Stomach (tissue), 9 donors: ENCODE data around the gene HS6ST3. TPM values are rescaled to one million over a fixed set of nuclear protein-coding genes. Genes with fewer than 3 reads are reported as not detected.
"Not testable (repeated sequence)": the region's sequence is repeated elsewhere in the genome, so short reads cannot be mapped to it uniquely, and the experiment has no call there.

Experiments used
- DNase-seq, 2 donors: peaks; one replicate each; pipeline versions ENCODE4 v3.0.0 to v3.0.0-alpha.2; 2013 to 2019
- H3K27ac ChIP-seq, 5 donors: fragments of 200-600 bp in 4 of 5; sonication (generic) in 4 of 5; one replicate each; pipeline ENCODE4 v1.5.1; 2013 to 2019; ENCODE audit warnings: mild to moderate bottlenecking in 1 of 5, moderate library complexity in 1 of 5
- H3K27me3 ChIP-seq, 3 donors: fragments of 200-600 bp; sonication (generic); one replicate each; pipeline ENCODE4 v1.5.1; 2017 to 2019; ENCODE audit warnings: mixed run types in 1 of 3
- H3K36me3 ChIP-seq, 4 donors: fragments of 200-600 bp; sonication (generic); 1 replicate in 3 of 4; 2 replicates in 1 of 4; pipeline ENCODE4 v1.5.1; 2016 to 2019
- H3K4me1 ChIP-seq, 4 donors: fragments of 200-600 bp; sonication (generic); one replicate each; pipeline ENCODE4 v1.5.1; 2016 to 2019
- H3K4me3 ChIP-seq, 4 donors: fragments of 200-600 bp; sonication (generic) in 3 of 4; one replicate each; pipeline ENCODE4 v1.5.1; 2016 to 2019; ENCODE audit warnings: mild to moderate bottlenecking in 1 of 4
- H3K9me3 ChIP-seq, 4 donors: fragments of 200-600 bp; sonication (generic); one replicate each; pipeline ENCODE4 v1.5.1; 2016 to 2019
- CTCF ChIP-seq, 7 experiments: fragments of 450-650 bp in 4 of 7; fragments of 200-600 bp in 3 of 7; sonication (generic) in 3 of 7; IDR thresholded peaks; one replicate each; pipeline ENCODE4 v1.5.1; 2016 to 2019; ENCODE audit warnings: antibody characterized with exemption in 7 of 7, control low read depth in 2 of 7, mild to moderate bottlenecking in 1 of 7
- EP300 ChIP-seq: sonication (generic); formaldehyde crosslinking; IDR thresholded peaks from one replicate; pipeline ENCODE4 v1.6.1; 2017; ENCODE audit warnings: antibody characterized with exemption
- POLR2A ChIP-seq, 4 donors: fragments of 450-650 bp; IDR thresholded peaks; one replicate each; pipeline ENCODE4 v1.6.1; 2016; ENCODE audit warnings: antibody characterized with exemption in 4 of 4, control low read depth in 2 of 4, mild to moderate bottlenecking in 1 of 4, moderate library complexity in 1 of 4
- POLR2AphosphoS5 ChIP-seq, 3 donors: sonication (generic); formaldehyde crosslinking; IDR thresholded peaks; one replicate each; pipeline ENCODE4 v1.6.1; 2016; ENCODE audit warnings: antibody characterized with exemption in 3 of 3
- WGBS, 5 donors: extraction: QIAGEN DNeasy Blood & Tissue Kit in 3 of 5; methylation state at CpG; one replicate each; pipeline versions ENCODE4 v1.1.5 to v1.1.7; 2013 to 2018; 5-methylcytosine and 5-hydroxymethylcytosine counted together
- intact Hi-C: fragments of 100-400 bp; cut with DNase I; formaldehyde crosslinking; loops from one replicate; pipeline ENCODE4 v1.15.1; 2023; ENCODE audit warnings: low total_unique reads
- polyA plus RNA-seq, 3 donors: library from polyadenylated mRNA; stranded (reverse); fragments of 200-250 nt; gene quantifications; one replicate each; pipeline ENCODE4 v1.2.3, GENCODE V29; 2013
- total RNA-seq, 5 donors: library from RNA; depleted of rRNA; stranded (reverse); fragments of >200 nt; gene quantifications; one replicate each; pipeline versions ENCODE4 v1.1.0 to v1.2.3, GENCODE V29; 2014 to 2016
- donor health status: healthy with polysubstance abuse.
- donor health status: Bipolar disorder and iron deficiency.
- donor health status: healthy.

Gene HS6ST3
- total and polyA plus RNA-seq, 8 donors = 0.15 to 4.0 (median 0.75) TPM; not detected in 1

- Histone ChIP-seq H3K27ac (no peak overlapping the region), H3K9me3 (no peaks in the 10 kb centered on the region), H3K4me3 (no peak overlapping the region), H3K36me3 (no peaks in the 10 kb centered on the region), H3K4me1 (no peaks in the 10 kb centered on the region), H3K27me3 (no peaks in the 10 kb centered on the region)
- intact Hi-C loops = no loop called here
- TF ChIP-seq EP300 = no peak
- TF ChIP-seq POLR2A (IDR thresholded peaks at IDR 0.05) = no peak
- TF ChIP-seq CTCF (IDR thresholded peaks at IDR 0.05) = no peak
- no peak for TF ChIP-seq POLR2AphosphoS5 (IDR thresholded peaks at IDR 0.05)
- WGBS, 5 donors = 80 to 97% (median 91%) methylated on average over 6 of the region's 6 CpGs
- no peak for DNase-seq
Observed at GRCh38 chr13:96768524-96768923, 678.6 kb downstream of the HS6ST3 start.

GRCh38 chr13:96769874-96770273 is 680.0 kb downstream of the HS6ST3 start:
- Histone ChIP-seq H3K27ac (no peak overlapping the region), H3K36me3 (no peaks in the 10 kb centered on the region), H3K27me3 (no peaks in the 10 kb centered on the region), H3K4me3 (no peak overlapping the region), H3K9me3 (no peaks in the 10 kb centered on the region), H3K4me1 (no peaks in the 10 kb centered on the region)
- 17 to 32% (median 25%) methylated on average over 1 of the region's 1 CpG for WGBS, 5 donors
- TF ChIP-seq POLR2AphosphoS5 (IDR thresholded peaks at IDR 0.05) (no peak), CTCF (IDR thresholded peaks at IDR 0.05) (no peak), POLR2A (IDR thresholded peaks at IDR 0.05) (no peak), EP300 (no peak)
- DNase-seq = peak in 1 of 2 donors; percentile 20
- intact Hi-C loops = no loop called here

- H3K4me3 ChIP-seq = no peak overlapping the region
- H3K4me1 ChIP-seq = no peaks in the 10 kb centered on the region
- DNase-seq = peak in 1 of 2 donors; percentile 20
- H3K27ac ChIP-seq = no peak overlapping the region
- 59 to 71% (median 69%) methylated on average over 6 of the region's 6 CpGs for WGBS, 5 donors
- no peaks in the 10 kb centered on the region for H3K36me3 ChIP-seq
- TF ChIP-seq CTCF (IDR thresholded peaks at IDR 0.05) (no peak), EP300 (no peak), POLR2AphosphoS5 (IDR thresholded peaks at IDR 0.05) (no peak), POLR2A (IDR thresholded peaks at IDR 0.05) (no peak)
- H3K27me3 ChIP-seq = no peaks in the 10 kb centered on the region
- H3K9me3 ChIP-seq = no peaks in the 10 kb centered on the region
- intact Hi-C loops = no loop called here
Observed at GRCh38 chr13:96771486-96772367, 681.8 kb downstream of the HS6ST3 start.

GRCh38 chr13:96772426-96772825 is 682.5 kb downstream of the HS6ST3 start:
- no peaks in the 10 kb centered on the region for H3K36me3 ChIP-seq
- intact Hi-C loops = no loop called here
- DNase-seq = no peak
- TF ChIP-seq CTCF (IDR thresholded peaks at IDR 0.05) (no peak), POLR2AphosphoS5 (IDR thresholded peaks at IDR 0.05) (no peak), POLR2A (IDR thresholded peaks at IDR 0.05) (no peak), EP300 (no peak)
- WGBS, 5 donors = 48 to 66% (median 52%) methylated on average over 2 of the region's 2 CpGs
- H3K27me3 ChIP-seq = no peaks in the 10 kb centered on the region
- H3K27ac ChIP-seq = no peak overlapping the region
- peaks cover 0 to 6% (median 2%) of the 10 kb centered on the region in 4 donors for H3K9me3 ChIP-seq
- H3K4me3 ChIP-seq = no peak overlapping the region
- no peaks in the 10 kb centered on the region for H3K4me1 ChIP-seq

- H3K27ac ChIP-seq, H3K27me3 ChIP-seq, H3K4me3 ChIP-seq, H3K36me3 ChIP-seq, intact Hi-C loops, DNase-seq: not testable (repeated sequence)
- Histone ChIP-seq H3K9me3 (peaks cover 0 to 13% (median 6%) of the 10 kb centered on the region in 4 donors), H3K4me1 (peaks cover 0 to 18% (median 3%) of the 10 kb centered on the region in 4 donors)
- WGBS, 5 donors = 95 to 98% (median 96%) methylated on average over 3 of the region's 3 CpGs
Observed at GRCh38 chr13:96778302-96778701, 688.4 kb downstream of the HS6ST3 start.
